C1 segment of cervical spinal cord (tissue), 14 donors: ENCODE data around the gene SYNGAP1.

Experiments used
- DNase-seq, 14 donors: peaks; one replicate each; lab custom pipeline; 2025; lab: John Stamatoyannopoulos, UW

Gene SYNGAP1

GRCh38 chr6:33421344-33421643, 1.4 kb downstream of the SYNGAP1 start:
- DNase-seq = no peak

- no peak for DNase-seq
These were observed 3.9 kb downstream of the SYNGAP1 start for GRCh38 chr6:33423777-33424176.

- peak in 1 of 14 donors; percentile 54 for DNase-seq
These were observed 5.2 kb downstream of the SYNGAP1 start for GRCh38 chr6:33424855-33425667.

- DNase-seq = peak; percentile 16 to 91 (median 77)
These were observed 6.1 kb downstream of the SYNGAP1 start for GRCh38 chr6:33425668-33426577.

- peak in 3 of 14 donors; percentile 16 to 37 (median 24) for DNase-seq
These were observed 7.0 kb downstream of the SYNGAP1 start for GRCh38 chr6:33426590-33427511.

GRCh38 chr6:33427585-33428223, 7.8 kb downstream of the SYNGAP1 start:
- peak in 10 of 14 donors; percentile 12 to 54 (median 25) for DNase-seq

- peak in 1 of 14 donors; percentile 6 for DNase-seq
These were observed 8.5 kb downstream of the SYNGAP1 start for GRCh38 chr6:33428224-33428965.

- no peak for DNase-seq
These were observed 9.3 kb downstream of the SYNGAP1 start for GRCh38 chr6:33428966-33429749.

- no peak for DNase-seq
These were observed 9.8 kb downstream of the SYNGAP1 start for GRCh38 chr6:33429750-33430052.

GRCh38 chr6:33430334-33430733, 10.5 kb downstream of the SYNGAP1 start:
- DNase-seq = no peak

GRCh38 chr6:33430991-33431879, 11.4 kb downstream of the SYNGAP1 start:
- peak in 12 of 14 donors; percentile 36 to 79 (median 58) for DNase-seq

GRCh38 chr6:33431880-33432541, 12.1 kb downstream of the SYNGAP1 start:
- no peak for DNase-seq

GRCh38 chr6:33432546-33432945, 12.7 kb downstream of the SYNGAP1 start:
- DNase-seq = no peak

- DNase-seq = no peak
These were observed 13.2 kb downstream of the SYNGAP1 start for GRCh38 chr6:33433001-33433543.

GRCh38 chr6:33433544-33434191, 13.8 kb downstream of the SYNGAP1 start:
- no peak for DNase-seq

GRCh38 chr6:33434961-33435360, 15.1 kb downstream of the SYNGAP1 start:
- DNase-seq = no peak

GRCh38 chr6:33437666-33438065, 17.8 kb downstream of the SYNGAP1 start:
- DNase-seq = no peak
